Superior temporal gyrus (tissue), 1 donor: ENCODE data around the gene IL21R.

Experiments
- DNase-seq: peaks from one replicate; pipeline ENCODE4 v3.0.0-alpha.2; 2016; ENCODE audit errors: extremely low spot score

Gene IL21R

GRCh38 chr16:27485126-27485525 is 83.2 kb downstream of the IL21R start:
- no peak for DNase-seq

- no peak for DNase-seq
These were observed 83.8 kb downstream of the IL21R start for GRCh38 chr16:27485811-27486210.

- no peak for DNase-seq
These were observed 84.4 kb downstream of the IL21R start for GRCh38 chr16:27486344-27486743.

GRCh38 chr16:27486760-27487159 is 84.8 kb downstream of the IL21R start:
- DNase-seq, result no peak

- no peak for DNase-seq
These were observed 87.4 kb downstream of the IL21R start for GRCh38 chr16:27489421-27489820.

- no peak for DNase-seq
These were observed 87.9 kb downstream of the IL21R start for GRCh38 chr16:27489906-27490305.

GRCh38 chr16:27491894-27492587 is 90.1 kb downstream of the IL21R start:
- DNase-seq, result no peak

- DNase-seq, result no peak
These were observed 90.6 kb downstream of the IL21R start for GRCh38 chr16:27492588-27492979.

- no peak for DNase-seq
These were observed 93.2 kb downstream of the IL21R start for GRCh38 chr16:27495191-27495590.

- DNase-seq, result no peak
These were observed 96.3 kb downstream of the IL21R start for GRCh38 chr16:27498031-27498825.

GRCh38 chr16:27498916-27499658 is 97.1 kb downstream of the IL21R start:
- no peak for DNase-seq

- DNase-seq, result no peak
These were observed 97.7 kb downstream of the IL21R start for GRCh38 chr16:27499659-27500055.

- no peak for DNase-seq
These were observed 98.8 kb downstream of the IL21R start for GRCh38 chr16:27500801-27501200.
